Measurements from ENCODE around the gene PMIS2.

Gene PMIS2

GRCh38 chr19:35556025-35556590 is 29.9 kb upstream of the PMIS2 start:
- Histone ChIP-seq H3K27me3 (ENCODE audit: control insufficient read depth, insufficient read depth, low read length) (no peaks in the 10 kb centered on the region), H3K4me1 (no peaks in the 10 kb centered on the region), H2AFZ (no peak overlapping the region), H3K9me3 (ENCODE audit: control insufficient read depth, low read length) (no peaks in the 10 kb centered on the region), H3K4me2 (ENCODE audit: low read length) (no peak overlapping the region), H3K27ac (no peak overlapping the region), H3K36me3 (ENCODE audit: control insufficient read depth, insufficient read depth, low read length) (no peaks in the 10 kb centered on the region), H3K79me2 (no peaks in the 10 kb centered on the region), H3K9ac (no peak overlapping the region), H3K4me3 (ENCODE audit: low read depth, low read length) (no peak overlapping the region)
- TF ChIP-seq CTCF (IDR thresholded peaks at IDR 0.05), result no peak

- no peaks in the 10 kb centered on the region for H3K36me3 ChIP-seq (ENCODE audit: control insufficient read depth, insufficient read depth, low read length)
- no peak overlapping the region for H3K4me3 ChIP-seq (ENCODE audit: low read depth, low read length)
- no peak for TF ChIP-seq CTCF (IDR thresholded peaks at IDR 0.05)
- no peak overlapping the region for H3K27ac ChIP-seq
- H3K4me2 ChIP-seq (ENCODE audit: low read length), result no peak overlapping the region
- no peaks in the 10 kb centered on the region for H3K79me2 ChIP-seq
- no peaks in the 10 kb centered on the region for H3K27me3 ChIP-seq (ENCODE audit: control insufficient read depth, insufficient read depth, low read length)
- no peak overlapping the region for H2AFZ ChIP-seq
- no peaks in the 10 kb centered on the region for H3K9me3 ChIP-seq (ENCODE audit: control insufficient read depth, low read length)
- no peaks in the 10 kb centered on the region for H3K4me1 ChIP-seq
- no peak overlapping the region for H3K9ac ChIP-seq
These were observed 29.0 kb upstream of the PMIS2 start for GRCh38 chr19:35556846-35557538.

- no peak overlapping the region for H3K9ac ChIP-seq
- H3K4me1 ChIP-seq, result no peaks in the 10 kb centered on the region
- no peak for TF ChIP-seq CTCF (IDR thresholded peaks at IDR 0.05)
- H3K79me2 ChIP-seq, result no peaks in the 10 kb centered on the region
- H3K36me3 ChIP-seq (ENCODE audit: control insufficient read depth, insufficient read depth, low read length), result no peaks in the 10 kb centered on the region
- H2AFZ ChIP-seq, result peak overlapping the region; percentile 20
- H3K27me3 ChIP-seq (ENCODE audit: control insufficient read depth, insufficient read depth, low read length), result no peaks in the 10 kb centered on the region
- H3K4me3 ChIP-seq (ENCODE audit: low read depth, low read length), result no peak overlapping the region
- H3K9me3 ChIP-seq (ENCODE audit: control insufficient read depth, low read length), result no peaks in the 10 kb centered on the region
- no peak overlapping the region for H3K27ac ChIP-seq
- peak overlapping the region; percentile 42 for H3K4me2 ChIP-seq (ENCODE audit: low read length)
These were observed 28.2 kb upstream of the PMIS2 start for GRCh38 chr19:35557539-35558399.

GRCh38 chr19:35558400-35559280 is 27.3 kb upstream of the PMIS2 start:
- no peaks in the 10 kb centered on the region for H3K4me1 ChIP-seq
- no peaks in the 10 kb centered on the region for H3K79me2 ChIP-seq
- H3K36me3 ChIP-seq (ENCODE audit: control insufficient read depth, insufficient read depth, low read length), result no peaks in the 10 kb centered on the region
- H3K4me3 ChIP-seq (ENCODE audit: low read depth, low read length), result no peak overlapping the region
- H3K9ac ChIP-seq, result no peak overlapping the region
- H3K27me3 ChIP-seq (ENCODE audit: control insufficient read depth, insufficient read depth, low read length), result no peaks in the 10 kb centered on the region
- no peak for TF ChIP-seq CTCF (IDR thresholded peaks at IDR 0.05)
- H3K4me2 ChIP-seq (ENCODE audit: low read length), result peak overlapping the region; percentile 42
- H2AFZ ChIP-seq, result no peak overlapping the region
- H3K9me3 ChIP-seq (ENCODE audit: control insufficient read depth, low read length), result no peaks in the 10 kb centered on the region
- no peak overlapping the region for H3K27ac ChIP-seq
